GM12878 (cell line): Measurements from ENCODE around the gene OS9. TPM values are rescaled to one million over a fixed set of nuclear protein-coding genes. Genes with fewer than 3 reads are reported as not detected.

Experiments used
- ATAC-seq: fragments of 200-7000 bp; cut with Tn5 transposase; 3 replicates; pipeline ENCODE4 v1.9.1; 2020; ENCODE audit warnings: mild to moderate bottlenecking, moderate library complexity
- BruUV-seq: library from RNA; stranded (reverse); fragments of 400-500 nt; replicated peaks from 2 replicates; lab custom pipeline; 2021; lab: Mats Ljungman, UMichigan
- CTCF ChIA-PET: fragments of 300-600 bp; sonication (Branson Sonifier 250); formaldehyde crosslinking; extraction: SDS; loops from one replicate; lab custom pipeline; 2021; ENCODE audit warnings: inconsistent platforms; lab: Yijun Ruan, JAX
- POLR2A ChIA-PET: fragments of 350-600 bp; formaldehyde crosslinking; extraction: SDS; loops from one replicate; lab custom pipeline; 2021; ENCODE audit warnings: inconsistent platforms; lab: Charles Lee
- RAD21 ChIA-PET: fragments of 300-600 bp; sonication (Branson Sonifier 250); formaldehyde crosslinking; loops from one replicate; lab custom pipeline; 2023; ENCODE audit warnings: antibody characterized with exemption; ENCODE audit not compliant: unreplicated experiment; lab: Charles Lee
- SMC1A ChIA-PET: fragments of 300-600 bp; sonication (Branson Sonifier 250); formaldehyde crosslinking; loops from one replicate; lab custom pipeline; 2023; ENCODE audit not compliant: unreplicated experiment, uncharacterized antibody; lab: Charles Lee
- DNase-seq: peaks from one replicate; pipeline ENCODE4 v3.0.0-alpha.2; 2011; ENCODE audit warnings: low read depth, low spot score
- FAIRE-seq: peaks from 3 replicates; lab custom pipeline; 2011; peaks lifted over from hg19 to GRCh38; lab: Jason Lieb, UNC
- H2AFZ ChIP-seq: 2 replicates; pipeline ENCODE4 v1.6.0; 2011; ENCODE audit warnings: low read depth, low read length, control low read depth; ENCODE audit not compliant: control insufficient read depth
- H3K27ac ChIP-seq: 2 replicates; pipeline ENCODE4 v1.5.1; 2011; ENCODE audit warnings: control low read depth; ENCODE audit not compliant: control insufficient read depth, insufficient read depth
- H3K27me3 ChIP-seq, 2 experiments: replicated peaks in 1 of 2; 2 replicates each; pipeline versions ENCODE4 v1.6.0 to v1.6.1; 2011; ENCODE audit warnings: low read length in 1 of 2; ENCODE audit not compliant: control insufficient read depth in 2 of 2, insufficient read depth in 2 of 2
- H3K36me3 ChIP-seq, 2 experiments: 2 replicates each; pipeline ENCODE4 v1.5.1; 2011; ENCODE audit warnings: low read length in 1 of 2; ENCODE audit not compliant: control insufficient read depth in 2 of 2, insufficient read depth in 2 of 2
- H3K4me1 ChIP-seq: 2 replicates; pipeline ENCODE4 v1.6.1; 2011; ENCODE audit warnings: mild to moderate bottlenecking, low read length, moderate library complexity, mixed read lengths; ENCODE audit not compliant: control insufficient read depth, insufficient read depth
- H3K4me2 ChIP-seq: 2 replicates; pipeline ENCODE4 v1.6.0; 2011; ENCODE audit warnings: control low read depth; ENCODE audit not compliant: control insufficient read depth, insufficient read depth
- H3K4me3 ChIP-seq: fragments of 200-600 bp; sonication (generic); 2 replicates; pipeline ENCODE4 v1.5.1; 2016
- H3K79me2 ChIP-seq: 2 replicates; pipeline ENCODE4 v1.6.0; 2011; ENCODE audit warnings: low read length; ENCODE audit not compliant: control insufficient read depth, insufficient read depth
- H3K9ac ChIP-seq: 2 replicates; pipeline ENCODE4 v1.8.0; 2011; ENCODE audit warnings: low read length, control low read depth, mixed read lengths; ENCODE audit not compliant: control insufficient read depth, insufficient read depth
- H3K9me3 ChIP-seq: replicated peaks from 3 replicates; pipeline ENCODE4 v1.5.1; 2011; ENCODE audit warnings: mild to moderate bottlenecking, low read length; ENCODE audit not compliant: control insufficient read depth, insufficient read depth
- H4K20me1 ChIP-seq: 2 replicates; pipeline ENCODE4 v1.6.0; 2011; ENCODE audit not compliant: control insufficient read depth, insufficient read depth
- BCL11A ChIP-seq: IDR thresholded peaks from 2 replicates; pipeline ENCODE4 v1.6.1; 2011; ENCODE audit warnings: low read depth, low read length
- BCL3 ChIP-seq: IDR thresholded peaks from 2 replicates; pipeline ENCODE4 v1.6.1; 2011; ENCODE audit warnings: borderline replicate concordance, low read depth, mild to moderate bottlenecking, moderate library complexity, low read length; ENCODE audit not compliant: insufficient read depth, poor library complexity, severe bottlenecking
- CBX5 ChIP-seq: sonication (generic); IDR thresholded peaks from 2 replicates; pipeline ENCODE4 v1.6.1; 2016; ENCODE audit warnings: low read depth, moderate library complexity, mild to moderate bottlenecking, inconsistent platforms
- CEBPB ChIP-seq, 2 experiments: fragments of 150-350 bp in 1 of 2; IDR thresholded peaks; 2 replicates each; pipeline ENCODE4 v1.6.1; 2012 to 2014; ENCODE audit warnings: low read depth in 2 of 2, low read length in 2 of 2, borderline replicate concordance in 1 of 2, inconsistent platforms in 1 of 2
- CHD1 ChIP-seq: IDR thresholded peaks from 2 replicates; pipeline ENCODE4 v1.6.1; 2012; ENCODE audit warnings: low read depth, low read length, improper control_type of control experiment
- CREM ChIP-seq: IDR thresholded peaks from 2 replicates; pipeline ENCODE4 v1.6.1; 2014; ENCODE audit warnings: antibody characterized with exemption, low read depth
- EED ChIP-seq: sonication (generic); IDR thresholded peaks from 2 replicates; pipeline ENCODE4 v1.6.1; 2016; ENCODE audit warnings: antibody characterized with exemption, low read depth
- MEF2A ChIP-seq: IDR thresholded peaks from 2 replicates; pipeline ENCODE4 v1.6.1; 2011; ENCODE audit warnings: low read depth, mild to moderate bottlenecking, low read length, moderate library complexity; ENCODE audit not compliant: insufficient read depth
- NBN ChIP-seq: fragments of 450-650 bp; IDR thresholded peaks from 2 replicates; pipeline ENCODE4 v1.6.1; 2016
- NFXL1 ChIP-seq: fragments of 450-650 bp; IDR thresholded peaks from 2 replicates; pipeline ENCODE4 v1.6.1; 2017; ENCODE audit warnings: antibody characterized with exemption, mild to moderate bottlenecking, borderline replicate concordance
- PKNOX1 ChIP-seq: fragments of 450-650 bp; IDR thresholded peaks from 2 replicates; pipeline ENCODE4 v1.6.1; 2016; ENCODE audit warnings: mild to moderate bottlenecking
- POLR2AphosphoS5 ChIP-seq: IDR thresholded peaks from 2 replicates; pipeline ENCODE4 v1.6.1; 2011; ENCODE audit warnings: mild to moderate bottlenecking, low read length, inconsistent platforms
- RCOR1 ChIP-seq: conservative IDR thresholded peaks from 2 replicates; pipeline ENCODE4 v1.6.1; 2012; ENCODE audit warnings: low read depth, low read length, improper control_type of control experiment
- SMARCA5 ChIP-seq: fragments of 450-650 bp; IDR thresholded peaks from 2 replicates; pipeline ENCODE4 v1.6.1; 2017; ENCODE audit warnings: mild to moderate bottlenecking
- SREBF2 ChIP-seq: IDR thresholded peaks from 2 replicates; pipeline ENCODE4 v1.6.1; 2012; ENCODE audit warnings: mild to moderate bottlenecking, low read length
- SUPT20H ChIP-seq: IDR thresholded peaks from 2 replicates; pipeline ENCODE4 v1.6.1; 2011; ENCODE audit warnings: low read depth, mild to moderate bottlenecking, low read length, moderate library complexity, borderline replicate concordance; ENCODE audit not compliant: control insufficient read depth
- TBL1XR1 ChIP-seq: IDR thresholded peaks from 2 replicates; pipeline ENCODE4 v1.6.1; 2012; ENCODE audit warnings: low read depth, low read length, improper control_type of control experiment
- WRNIP1 ChIP-seq: IDR thresholded peaks from 2 replicates; pipeline ENCODE4 v1.6.1; 2011; ENCODE audit warnings: low read depth, low read length, improper control_type of control experiment, borderline replicate concordance
- ZZZ3 ChIP-seq: IDR thresholded peaks from 2 replicates; pipeline ENCODE4 v1.6.1; 2011; ENCODE audit warnings: low read depth; ENCODE audit not compliant: control insufficient read depth, insufficient read length
- WGBS: methylation state at CpG from one replicate; pipeline ENCODE4 v1.1.6; 2016; ENCODE audit warnings: low lambda C conversion rate; ENCODE audit not compliant: insufficient replicate concordance, insufficient coverage; ENCODE audit errors: missing lambda C conversion rate; 5-methylcytosine and 5-hydroxymethylcytosine counted together
- in situ Hi-C: fragments of 300-500 bp; cut with MboI; formaldehyde crosslinking; loops from 9 replicates; pipeline ENCODE4 v1.14.3; 2018; ENCODE audit warnings: mixed read lengths
- intact Hi-C: fragments of 100-400 bp; cut with micrococcal nuclease; formaldehyde crosslinking; loops from one replicate; pipeline ENCODE4 v1.14.2; 2022; ENCODE audit not compliant: unreplicated experiment
- polyA plus RNA-seq, 11 experiments: library from polyadenylated mRNA; depleted of rRNA in 4 of 11; unstranded in 6 of 11; stranded (reverse) in 5 of 11; fragments of >200 nt; fragmentation: Nextera tagmentation in 4 of 11; fragmentation: Illumina TruSeq in 1 of 11; extraction: Ambion mirVana in 4 of 11; extraction: Trizol in 1 of 11; gene quantifications; 1 replicate in 1 of 11; 2 replicates in 10 of 11; pipeline versions ENCODE4 v1.2.1 to v1.2.3, GENCODE V29; 2011 to 2016; ENCODE audit warnings: inconsistent platforms in 2 of 11, missing spikeins in 2 of 11, low read depth in 1 of 11
- total RNA-seq, 4 experiments: library from RNA; depleted of rRNA in 3 of 4; stranded (reverse); fragments of >200 nt in 3 of 4; fragmentation: Illumina TruSeq in 1 of 4; extraction: Trizol in 1 of 4; gene quantifications; 2 replicates each; pipeline versions ENCODE4 v1.2.1 to v1.2.3, GENCODE V29; 2013 to 2021

The OS9 gene
- total and polyA plus RNA-seq, 10 of the 15 experiments (the other 5 are each of a cell fraction or from before 2014, with no cell fraction given): 5.2 to 106 (median 79.1) TPM

- intact Hi-C loops: no loop called here
- H3K4me2 ChIP-seq: no peak overlapping the region
- ChIA-PET CTCF (no interaction called here), RAD21 (interaction anchor here (0.5 kb wide), 1 partner anchor 466 kb away, joined by 4 read pairs; no protein-coding TSS in a partner anchor), SMC1A (no interaction called here), POLR2A (no interaction called here)
- no peaks in the 10 kb centered on the region for H3K9me3 ChIP-seq
- ATAC-seq (no peak), FAIRE-seq (no peak), DNase-seq (no peak)
- no peaks in the 10 kb centered on the region for H4K20me1 ChIP-seq
- no peaks in the 10 kb centered on the region for H3K79me2 ChIP-seq
- TF ChIP-seq WRNIP1: no peak
- no peak for TF ChIP-seq SMARCA5
- no peak for TF ChIP-seq POLR2AphosphoS5
- TF ChIP-seq MEF2A: no peak
- no peak for TF ChIP-seq NBN
- no peak for TF ChIP-seq CEBPB (IDR thresholded peaks at IDR 0.05; ENCODE audit: borderline replicate concordance in 1 of 2, low read depth in 2 of 2, low read length in 2 of 2)
- no peak for TF ChIP-seq BCL11A
- TF ChIP-seq TBL1XR1: no peak
- TF ChIP-seq SREBF2: no peak
- TF ChIP-seq CREM: no peak
- TF ChIP-seq ZZZ3: no peak
- no peak for TF ChIP-seq RCOR1
- no peak for TF ChIP-seq NFXL1
- no peak for TF ChIP-seq BCL3
- no peak for TF ChIP-seq CHD1
- no peak for TF ChIP-seq SUPT20H
- TF ChIP-seq CBX5: no peak
- TF ChIP-seq PKNOX1: no peak
- no peak for TF ChIP-seq EED
- in situ Hi-C loops: no loop called here
- no peaks in the 10 kb centered on the region for H3K27me3 ChIP-seq
- 96% methylated on average over 13 of the region's 13 CpGs for WGBS
- peaks cover 8 to 12% of the 10 kb centered on the region in 2 experiments for H3K36me3 ChIP-seq
- BruUV-seq: no TSS peak
- no peaks in the 10 kb centered on the region for H3K4me1 ChIP-seq
- no peak overlapping the region for H3K4me3 ChIP-seq
- no peak overlapping the region for H3K9ac ChIP-seq
- H3K27ac ChIP-seq: no peak overlapping the region
- H2AFZ ChIP-seq: no peak overlapping the region
Observed at GRCh38 chr12:57730336-57731067, 36.6 kb downstream of the OS9 start.
